Stimulated activated memory B cell treated with anti-CD40 and anti-IgM and Interleukin-4, amounts not matched to agents 10 μg/mL and 1 μg/mL and 100 μg/mL, for 72 hours (primary cell): ENCODE data around the gene GRK5.

Experiments used
- ATAC-seq: fragments of 150-1000 bp; cut with Tn5 transposase; 2 replicates; pipeline ENCODE4 v1.10.0; 2021
- H3K27ac Mint-ChIP-seq: one replicate; pipeline ENCODE4 v1.8.0; 2022; ENCODE audit warnings: mild to moderate bottlenecking, mixed read lengths
- H3K27me3 Mint-ChIP-seq: one replicate; pipeline ENCODE4 v1.8.0; 2022; ENCODE audit warnings: mixed read lengths
- H3K36me3 Mint-ChIP-seq: one replicate; pipeline ENCODE4 v1.8.0; 2022; ENCODE audit warnings: mixed read lengths
- H3K4me1 Mint-ChIP-seq: one replicate; pipeline ENCODE4 v1.8.0; 2022; ENCODE audit warnings: mixed read lengths
- H3K4me3 Mint-ChIP-seq: one replicate; pipeline ENCODE4 v1.8.0; 2022; ENCODE audit warnings: mild to moderate bottlenecking, moderate library complexity, mixed read lengths
- H3K9me3 Mint-ChIP-seq: one replicate; pipeline ENCODE4 v1.8.0; 2022; ENCODE audit warnings: mixed read lengths

GRK5 gene

GRCh38 chr10:119312241-119312640 is 104.9 kb downstream of the GRK5 start:
- H3K27me3 Mint-ChIP-seq: no peaks in the 10 kb centered on the region
- H3K9me3 Mint-ChIP-seq: peaks cover 6% of the 10 kb centered on the region
- peaks cover 90% of the 10 kb centered on the region for H3K4me1 Mint-ChIP-seq
- H3K27ac Mint-ChIP-seq: peak overlapping the region; percentile 35
- H3K4me3 Mint-ChIP-seq: no peak overlapping the region
- ATAC-seq: no peak
- H3K36me3 Mint-ChIP-seq: peaks cover 9% of the 10 kb centered on the region

GRCh38 chr10:119313024-119313423 is 105.7 kb downstream of the GRK5 start:
- ATAC-seq: no peak
- peak overlapping the region; percentile 6 for H3K4me3 Mint-ChIP-seq
- peaks cover 6% of the 10 kb centered on the region for H3K9me3 Mint-ChIP-seq
- H3K36me3 Mint-ChIP-seq: peaks cover 9% of the 10 kb centered on the region
- peak overlapping the region; percentile 35 for H3K27ac Mint-ChIP-seq
- no peaks in the 10 kb centered on the region for H3K27me3 Mint-ChIP-seq
- peaks cover 90% of the 10 kb centered on the region for H3K4me1 Mint-ChIP-seq

- ATAC-seq: peak; percentile 87
- Mint-ChIP-seq H3K36me3 (peaks cover 9% of the 10 kb centered on the region), H3K4me1 (peaks cover 88% of the 10 kb centered on the region), H3K4me3 (no peak overlapping the region), H3K27ac (peak overlapping the region; percentile 35), H3K27me3 (no peaks in the 10 kb centered on the region), H3K9me3 (peaks cover 6% of the 10 kb centered on the region)
Observed at GRCh38 chr10:119313644-119314043, 106.3 kb downstream of the GRK5 start.

GRCh38 chr10:119314061-119314460 is 106.7 kb downstream of the GRK5 start:
- no peak for ATAC-seq
- Mint-ChIP-seq H3K36me3 (peaks cover 9% of the 10 kb centered on the region), H3K27ac (peak overlapping the region; percentile 35), H3K4me3 (no peak overlapping the region), H3K9me3 (peaks cover 6% of the 10 kb centered on the region), H3K27me3 (no peaks in the 10 kb centered on the region), H3K4me1 (peaks cover 88% of the 10 kb centered on the region)

GRCh38 chr10:119314486-119314885 is 107.1 kb downstream of the GRK5 start:
- Mint-ChIP-seq H3K27me3 (no peaks in the 10 kb centered on the region), H3K9me3 (peaks cover 6% of the 10 kb centered on the region), H3K4me1 (peaks cover 88% of the 10 kb centered on the region), H3K27ac (peak overlapping the region; percentile 35), H3K36me3 (peaks cover 9% of the 10 kb centered on the region), H3K4me3 (no peak overlapping the region)
- ATAC-seq: no peak

GRCh38 chr10:119315128-119316001 is 108.0 kb downstream of the GRK5 start:
- H3K9me3 Mint-ChIP-seq: peaks cover 6% of the 10 kb centered on the region
- H3K27me3 Mint-ChIP-seq: no peaks in the 10 kb centered on the region
- peaks cover 88% of the 10 kb centered on the region for H3K4me1 Mint-ChIP-seq
- H3K27ac Mint-ChIP-seq: peak overlapping the region; percentile 35
- ATAC-seq: peak; percentile 72
- peaks cover 13% of the 10 kb centered on the region for H3K36me3 Mint-ChIP-seq
- H3K4me3 Mint-ChIP-seq: peak overlapping the region; percentile 46

- Mint-ChIP-seq H3K27me3 (no peaks in the 10 kb centered on the region), H3K4me3 (peak overlapping the region; percentile 32), H3K36me3 (peaks cover 15% of the 10 kb centered on the region), H3K27ac (peak overlapping the region; percentile 35), H3K4me1 (peaks cover 88% of the 10 kb centered on the region), H3K9me3 (peaks cover 6% of the 10 kb centered on the region)
- no peak for ATAC-seq
Observed at GRCh38 chr10:119316002-119316358, 108.6 kb downstream of the GRK5 start.

GRCh38 chr10:119316729-119317097 is 109.3 kb downstream of the GRK5 start:
- Mint-ChIP-seq H3K36me3 (peaks cover 22% of the 10 kb centered on the region), H3K27ac (no peak overlapping the region), H3K27me3 (no peaks in the 10 kb centered on the region), H3K4me1 (peaks cover 92% of the 10 kb centered on the region), H3K9me3 (peaks cover 10% of the 10 kb centered on the region), H3K4me3 (no peak overlapping the region)
- no peak for ATAC-seq

- Mint-ChIP-seq H3K4me3 (no peak overlapping the region), H3K4me1 (peaks cover 91% of the 10 kb centered on the region), H3K36me3 (peaks cover 14% of the 10 kb centered on the region), H3K27ac (no peak overlapping the region), H3K9me3 (peaks cover 4% of the 10 kb centered on the region), H3K27me3 (no peaks in the 10 kb centered on the region)
- ATAC-seq: no peak
Observed at GRCh38 chr10:119318411-119319160, 111.2 kb downstream of the GRK5 start.

GRCh38 chr10:119319161-119319919 is 112.0 kb downstream of the GRK5 start:
- Mint-ChIP-seq H3K27me3 (no peaks in the 10 kb centered on the region), H3K4me3 (no peak overlapping the region), H3K4me1 (peaks cover 86% of the 10 kb centered on the region), H3K27ac (no peak overlapping the region), H3K9me3 (peaks cover 4% of the 10 kb centered on the region), H3K36me3 (peaks cover 14% of the 10 kb centered on the region)
- no peak for ATAC-seq

- no peak overlapping the region for H3K4me3 Mint-ChIP-seq
- peaks cover 4% of the 10 kb centered on the region for H3K9me3 Mint-ChIP-seq
- no peak for ATAC-seq
- peaks cover 86% of the 10 kb centered on the region for H3K4me1 Mint-ChIP-seq
- H3K27me3 Mint-ChIP-seq: no peaks in the 10 kb centered on the region
- H3K36me3 Mint-ChIP-seq: peaks cover 14% of the 10 kb centered on the region
- H3K27ac Mint-ChIP-seq: peak overlapping the region; percentile 36
Observed at GRCh38 chr10:119319920-119320258, 112.5 kb downstream of the GRK5 start.

- Mint-ChIP-seq H3K36me3 (peaks cover 18% of the 10 kb centered on the region), H3K4me3 (no peak overlapping the region), H3K27me3 (no peaks in the 10 kb centered on the region), H3K9me3 (peaks cover 4% of the 10 kb centered on the region), H3K27ac (peak overlapping the region; percentile 36), H3K4me1 (peaks cover 86% of the 10 kb centered on the region)
- peak; percentile 79 for ATAC-seq
Observed at GRCh38 chr10:119320981-119321380, 113.6 kb downstream of the GRK5 start.

- Mint-ChIP-seq H3K4me1 (peaks cover 85% of the 10 kb centered on the region), H3K4me3 (no peak overlapping the region), H3K27ac (peak overlapping the region; percentile 70), H3K27me3 (no peaks in the 10 kb centered on the region), H3K9me3 (peaks cover 4% of the 10 kb centered on the region), H3K36me3 (peaks cover 25% of the 10 kb centered on the region)
- no peak for ATAC-seq
Observed at GRCh38 chr10:119323085-119324016, 116.0 kb downstream of the GRK5 start.

GRCh38 chr10:119325131-119325530 is 117.8 kb downstream of the GRK5 start:
- peaks cover 75% of the 10 kb centered on the region for H3K4me1 Mint-ChIP-seq
- H3K9me3 Mint-ChIP-seq: peaks cover 4% of the 10 kb centered on the region
- peaks cover 24% of the 10 kb centered on the region for H3K36me3 Mint-ChIP-seq
- no peak for ATAC-seq
- H3K27me3 Mint-ChIP-seq: no peaks in the 10 kb centered on the region
- H3K4me3 Mint-ChIP-seq: no peak overlapping the region
- H3K27ac Mint-ChIP-seq: no peak overlapping the region
